ENCODE data around the gene MAP2K3.

MAP2K3 gene

GRCh38 chr17:21295036-21295952, 10.8 kb downstream of the MAP2K3 start:
- Histone ChIP-seq H3K27ac (peak overlapping the region; percentile 44), H3K4me3 (ENCODE audit: low read depth in 1 of 2, low read length in 1 of 2) (no peak overlapping the region), H3K27me3 (peaks cover 4% of the 10 kb centered on the region), H3K4me1 (ENCODE audit: control insufficient read depth in 1 of 2, insufficient read depth in 1 of 2, low read depth in 1 of 2, low read length in 1 of 2) (peaks cover 21 to 25% of the 10 kb centered on the region in 2 experiments), H3K9me3 (no peaks in the 10 kb centered on the region), H3K36me3 (peaks cover 80% of the 10 kb centered on the region)
- no peak for TF ChIP-seq CTCF (IDR thresholded peaks at IDR 0.05)

DNA sequence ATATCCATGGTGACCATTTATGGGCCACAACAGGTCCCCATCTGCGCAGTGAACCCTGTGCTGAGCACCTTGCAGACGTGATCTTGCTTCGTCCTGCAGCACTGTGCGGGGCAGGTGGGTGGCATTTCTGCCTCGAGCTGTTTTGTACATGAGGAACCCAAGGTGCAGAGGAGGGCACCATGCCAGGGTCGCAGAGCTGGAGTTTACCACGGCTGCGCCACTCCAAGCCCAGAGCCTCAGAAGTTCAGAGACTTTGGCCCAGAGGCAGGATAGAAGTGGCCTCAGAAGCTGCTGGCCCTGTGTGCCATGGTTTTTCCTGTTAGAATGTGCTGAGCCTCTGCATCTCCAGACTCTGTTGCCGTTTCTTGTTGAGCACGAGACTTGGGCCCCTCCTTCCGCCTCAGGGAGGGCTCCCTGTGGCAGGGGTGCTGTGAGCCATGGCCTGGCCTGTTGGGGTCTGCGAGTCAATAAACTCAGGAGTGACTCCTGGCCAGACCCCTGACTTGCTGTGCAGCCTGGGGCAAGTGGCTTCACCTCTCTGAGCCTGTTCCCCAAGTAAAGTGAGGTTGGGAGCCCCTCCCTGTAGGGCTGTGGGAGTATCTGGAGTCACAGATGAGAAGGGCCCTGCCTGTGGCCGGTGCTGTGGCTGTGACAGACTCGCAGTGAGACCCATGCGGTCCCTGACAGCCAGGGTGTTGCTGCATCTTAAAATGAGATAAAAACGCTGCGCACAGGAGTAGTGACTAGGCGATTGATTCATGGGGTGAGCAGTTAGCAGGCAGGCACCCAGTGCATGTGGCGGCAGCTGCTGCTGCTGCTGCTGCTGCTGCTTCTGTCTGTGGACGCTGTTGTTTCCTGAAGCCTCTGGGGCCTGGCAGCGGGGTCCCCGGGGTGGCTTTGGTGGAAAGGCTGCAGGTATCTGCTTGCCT, 11.8 kb downstream of the MAP2K3 start:
- no peak overlapping the region for H3K4me3 ChIP-seq (ENCODE audit: low read depth in 1 of 2, low read length in 1 of 2)
- H3K4me1 ChIP-seq (ENCODE audit: control insufficient read depth in 1 of 2, insufficient read depth in 1 of 2, low read depth in 1 of 2, low read length in 1 of 2) = peaks cover 15 to 19% of the 10 kb centered on the region in 2 experiments
- peaks cover 90% of the 10 kb centered on the region for H3K36me3 ChIP-seq
- TF ChIP-seq CTCF (IDR thresholded peaks at IDR 0.05) = no peak
- no peaks in the 10 kb centered on the region for H3K9me3 ChIP-seq
- H3K27ac ChIP-seq = peak overlapping the region; percentile 44
- no peaks in the 10 kb centered on the region for H3K27me3 ChIP-seq

- peaks cover 11 to 12% of the 10 kb centered on the region in 2 experiments for H3K4me1 ChIP-seq (ENCODE audit: control insufficient read depth in 1 of 2, insufficient read depth in 1 of 2, low read depth in 1 of 2, low read length in 1 of 2)
- no peaks in the 10 kb centered on the region for H3K9me3 ChIP-seq
- H3K27me3 ChIP-seq = no peaks in the 10 kb centered on the region
- no peak overlapping the region for H3K4me3 ChIP-seq (ENCODE audit: low read depth in 1 of 2, low read length in 1 of 2)
- TF ChIP-seq CTCF (IDR thresholded peaks at IDR 0.05) = no peak
- peak overlapping the region; percentile 24 for H3K27ac ChIP-seq
- H3K36me3 ChIP-seq = peaks cover 90% of the 10 kb centered on the region
Observed at GRCh38 chr17:21297026-21297520, 12.6 kb downstream of the MAP2K3 start.

DNA sequence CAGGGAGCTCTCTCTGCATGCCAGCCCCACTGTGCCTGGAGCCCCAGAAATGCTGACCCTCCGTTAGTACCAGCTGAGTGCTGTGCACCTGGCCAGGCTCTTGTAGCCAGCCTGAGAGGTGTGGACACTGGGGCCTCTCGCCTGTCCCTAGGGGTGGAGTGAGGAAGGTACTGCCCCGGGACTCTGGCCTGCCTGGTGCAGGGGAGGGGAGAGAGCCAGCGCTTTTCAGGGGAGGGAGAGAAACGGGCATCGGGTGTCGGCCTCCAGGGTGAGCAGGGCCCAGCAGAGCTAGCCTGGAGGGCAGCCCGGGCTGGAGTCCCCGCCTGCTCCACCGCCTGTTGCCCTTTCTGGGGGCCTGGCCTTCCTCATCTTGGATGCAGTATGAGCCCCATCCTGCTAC, 13.1 kb downstream of the MAP2K3 start:
- Histone ChIP-seq H3K27me3 (no peaks in the 10 kb centered on the region), H3K27ac (peak overlapping the region; percentile 24), H3K9me3 (no peaks in the 10 kb centered on the region), H3K4me1 (ENCODE audit: control insufficient read depth in 1 of 2, insufficient read depth in 1 of 2, low read depth in 1 of 2, low read length in 1 of 2) (peaks cover 11% of the 10 kb centered on the region in 2 experiments), H3K4me3 (ENCODE audit: low read depth in 1 of 2, low read length in 1 of 2) (no peak overlapping the region), H3K36me3 (peaks cover 90% of the 10 kb centered on the region)
- TF ChIP-seq CTCF (IDR thresholded peaks at IDR 0.05) = no peak

All from neutrophil (primary cell).